ENCODE results near the gene KCNIP1.

KCNIP1 gene

DNA sequence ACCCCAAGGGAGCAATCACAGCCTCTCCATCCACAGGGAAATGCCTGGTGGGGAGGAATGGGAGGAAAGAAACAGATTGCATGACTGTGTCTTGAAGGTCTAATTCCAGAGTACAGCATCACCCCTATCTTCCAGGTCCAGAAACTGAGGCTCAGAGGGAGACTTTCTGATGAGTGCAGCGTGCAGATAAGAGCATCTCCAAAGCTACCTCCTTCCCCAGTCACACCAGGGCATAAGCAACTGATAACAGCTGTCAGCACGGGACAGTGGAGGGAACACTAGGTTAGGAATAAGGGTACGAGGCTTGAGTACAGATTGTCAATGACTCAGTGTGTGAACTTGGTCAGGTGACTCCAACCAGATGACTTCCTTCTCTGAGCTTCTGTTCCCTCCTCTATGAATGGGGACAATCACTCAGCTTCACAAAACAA lies 126.9 kb downstream of the KCNIP1 start:
- no peak overlapping the region for H3K27ac ChIP-seq (ENCODE audit: low read depth in 2 of 2, low read length in 2 of 2)
- H3K4me1 ChIP-seq (ENCODE audit: control insufficient read depth in 2 of 2, insufficient read depth in 2 of 2, low read length in 2 of 2), result peaks cover 0 to 10% of the 10 kb centered on the region in 2 donors
- no peaks in the 10 kb centered on the region for H3K27me3 ChIP-seq (ENCODE audit: control insufficient read depth in 2 of 2, insufficient read depth in 2 of 2, low read length in 2 of 2)
- no peak overlapping the region for H3K4me3 ChIP-seq (ENCODE audit: low read length in 2 of 2)
- no peak overlapping the region for H3K9ac ChIP-seq (ENCODE audit: low read depth in 1 of 2, low read length in 2 of 2)
- H3K36me3 ChIP-seq (ENCODE audit: control insufficient read depth in 2 of 2, insufficient read depth in 2 of 2, low read length in 2 of 2), result no peaks in the 10 kb centered on the region
- no peaks in the 10 kb centered on the region for H3K9me3 ChIP-seq (ENCODE audit: control insufficient read depth in 2 of 2, low read length in 2 of 2)

DNA sequence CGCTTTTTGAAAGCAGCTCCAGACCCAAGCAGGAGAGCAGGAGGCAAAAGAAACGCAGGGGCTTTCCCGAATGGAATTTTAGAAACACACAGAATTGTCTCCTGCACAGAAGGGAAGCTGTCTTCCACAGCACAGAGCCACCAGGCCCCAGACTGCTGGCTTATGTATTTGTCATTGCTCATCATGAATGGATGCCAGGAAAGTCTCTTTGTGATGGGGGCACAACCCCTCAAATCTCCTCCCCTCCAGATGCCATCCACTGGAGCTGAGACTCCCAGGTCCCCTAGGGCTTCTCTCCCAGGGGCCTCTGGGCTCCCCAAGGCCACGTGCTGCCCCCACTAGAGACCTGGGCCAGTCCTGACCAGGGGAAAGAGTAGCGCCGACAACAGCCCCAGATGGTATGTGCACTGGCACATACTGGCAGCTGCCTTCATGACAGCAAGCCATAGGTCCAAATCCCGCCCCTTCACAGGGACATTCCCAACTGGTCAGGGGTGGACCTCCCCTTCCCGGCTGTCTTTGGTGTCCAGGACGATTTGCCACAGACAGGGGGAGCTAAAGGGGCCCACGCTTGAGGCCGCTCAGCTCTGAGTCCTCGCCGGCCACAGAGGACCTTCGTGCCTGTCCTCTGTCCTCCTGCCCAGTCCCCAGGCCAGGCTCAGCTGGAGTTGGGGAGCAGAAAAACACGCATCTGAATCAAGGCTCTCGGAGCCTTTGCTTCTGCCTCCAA lies 127.8 kb downstream of the KCNIP1 start:
- Histone ChIP-seq H3K27me3 (ENCODE audit: control insufficient read depth in 2 of 2, insufficient read depth in 2 of 2, low read length in 2 of 2) (no peaks in the 10 kb centered on the region), H3K9me3 (ENCODE audit: control insufficient read depth in 2 of 2, low read length in 2 of 2) (no peaks in the 10 kb centered on the region), H3K36me3 (ENCODE audit: control insufficient read depth in 2 of 2, insufficient read depth in 2 of 2, low read length in 2 of 2) (no peaks in the 10 kb centered on the region), H3K4me1 (ENCODE audit: control insufficient read depth in 2 of 2, insufficient read depth in 2 of 2, low read length in 2 of 2) (peaks cover 0 to 10% of the 10 kb centered on the region in 2 donors), H3K27ac (ENCODE audit: low read depth in 2 of 2, low read length in 2 of 2) (no peak overlapping the region), H3K4me3 (ENCODE audit: low read length in 2 of 2) (no peak overlapping the region), H3K9ac (ENCODE audit: low read depth in 1 of 2, low read length in 2 of 2) (no peak overlapping the region)

DNA sequence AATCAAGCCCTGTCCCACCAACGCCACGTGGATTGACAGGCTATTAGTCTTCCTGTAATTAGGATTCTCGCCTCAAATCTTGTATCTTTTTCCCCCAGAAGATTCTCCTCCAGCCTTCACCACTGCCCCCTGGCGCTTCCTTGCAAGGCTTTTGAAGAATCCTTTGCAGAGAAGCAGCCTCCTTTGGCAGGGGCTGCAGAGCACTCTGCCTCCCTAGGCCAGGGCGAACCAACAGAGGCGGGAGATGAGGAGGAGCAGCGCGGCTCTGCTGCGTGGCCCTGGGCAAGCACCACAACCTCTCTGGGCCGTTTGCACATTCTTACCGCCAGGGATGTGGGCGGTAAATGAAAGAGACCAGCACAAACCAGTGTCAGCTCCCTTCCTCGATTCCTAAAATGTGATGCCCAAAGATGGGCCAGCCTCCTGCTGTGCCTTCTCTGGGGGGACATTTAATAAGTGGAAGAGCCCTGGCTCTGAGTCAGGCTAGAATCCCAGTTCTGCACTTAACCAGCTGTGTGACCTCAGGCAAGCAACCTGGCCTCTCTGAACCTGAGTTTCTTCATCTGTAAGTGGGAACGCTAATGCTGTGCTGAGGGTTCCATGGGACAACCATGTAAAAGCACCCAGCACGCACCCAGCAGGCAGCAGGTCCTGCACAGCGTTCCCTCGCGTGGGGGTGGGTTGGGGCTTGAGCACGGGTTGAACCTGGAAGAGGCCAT lies 128.6 kb downstream of the KCNIP1 start:
- H3K36me3 ChIP-seq (ENCODE audit: control insufficient read depth in 2 of 2, insufficient read depth in 2 of 2, low read length in 2 of 2), result no peaks in the 10 kb centered on the region
- H3K4me1 ChIP-seq (ENCODE audit: control insufficient read depth in 2 of 2, insufficient read depth in 2 of 2, low read length in 2 of 2), result peaks cover 0 to 10% of the 10 kb centered on the region in 2 donors
- H3K9me3 ChIP-seq (ENCODE audit: control insufficient read depth in 2 of 2, low read length in 2 of 2), result no peaks in the 10 kb centered on the region
- no peak overlapping the region for H3K4me3 ChIP-seq (ENCODE audit: low read length in 2 of 2)
- H3K27me3 ChIP-seq (ENCODE audit: control insufficient read depth in 2 of 2, insufficient read depth in 2 of 2, low read length in 2 of 2), result no peaks in the 10 kb centered on the region
- peak overlapping the region in 1 of 2 donors; percentile 70 for H3K27ac ChIP-seq (ENCODE audit: low read depth in 2 of 2, low read length in 2 of 2)
- H3K9ac ChIP-seq (ENCODE audit: low read depth in 1 of 2, low read length in 2 of 2), result peak overlapping the region in 1 of 2 donors; percentile 45

DNA sequence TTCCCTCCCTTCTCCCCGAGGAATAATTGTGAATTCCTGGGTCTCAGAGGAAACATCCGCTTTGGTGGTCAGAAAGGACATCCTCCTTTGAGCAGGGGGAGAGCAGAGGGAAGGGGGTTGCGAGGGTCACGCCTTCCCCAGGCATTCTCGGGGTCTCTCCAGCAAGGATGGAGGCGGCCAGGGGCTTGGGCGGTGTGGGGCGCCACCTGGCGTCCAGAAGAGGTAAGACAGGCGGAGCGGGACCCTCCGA lies 129.1 kb downstream of the KCNIP1 start:
- no peaks in the 10 kb centered on the region for H3K27me3 ChIP-seq (ENCODE audit: control insufficient read depth in 2 of 2, insufficient read depth in 2 of 2, low read length in 2 of 2)
- peak overlapping the region; percentile 64 to 70 for H3K27ac ChIP-seq (ENCODE audit: low read depth in 2 of 2, low read length in 2 of 2)
- peaks cover 0 to 10% of the 10 kb centered on the region in 2 donors for H3K4me1 ChIP-seq (ENCODE audit: control insufficient read depth in 2 of 2, insufficient read depth in 2 of 2, low read length in 2 of 2)
- H3K9me3 ChIP-seq (ENCODE audit: control insufficient read depth in 2 of 2, low read length in 2 of 2), result no peaks in the 10 kb centered on the region
- peak overlapping the region in 1 of 2 donors; percentile 45 for H3K9ac ChIP-seq (ENCODE audit: low read depth in 1 of 2, low read length in 2 of 2)
- H3K4me3 ChIP-seq (ENCODE audit: low read length in 2 of 2), result peak overlapping the region in 1 of 2 donors; percentile 51
- no peaks in the 10 kb centered on the region for H3K36me3 ChIP-seq (ENCODE audit: control insufficient read depth in 2 of 2, insufficient read depth in 2 of 2, low read length in 2 of 2)

DNA sequence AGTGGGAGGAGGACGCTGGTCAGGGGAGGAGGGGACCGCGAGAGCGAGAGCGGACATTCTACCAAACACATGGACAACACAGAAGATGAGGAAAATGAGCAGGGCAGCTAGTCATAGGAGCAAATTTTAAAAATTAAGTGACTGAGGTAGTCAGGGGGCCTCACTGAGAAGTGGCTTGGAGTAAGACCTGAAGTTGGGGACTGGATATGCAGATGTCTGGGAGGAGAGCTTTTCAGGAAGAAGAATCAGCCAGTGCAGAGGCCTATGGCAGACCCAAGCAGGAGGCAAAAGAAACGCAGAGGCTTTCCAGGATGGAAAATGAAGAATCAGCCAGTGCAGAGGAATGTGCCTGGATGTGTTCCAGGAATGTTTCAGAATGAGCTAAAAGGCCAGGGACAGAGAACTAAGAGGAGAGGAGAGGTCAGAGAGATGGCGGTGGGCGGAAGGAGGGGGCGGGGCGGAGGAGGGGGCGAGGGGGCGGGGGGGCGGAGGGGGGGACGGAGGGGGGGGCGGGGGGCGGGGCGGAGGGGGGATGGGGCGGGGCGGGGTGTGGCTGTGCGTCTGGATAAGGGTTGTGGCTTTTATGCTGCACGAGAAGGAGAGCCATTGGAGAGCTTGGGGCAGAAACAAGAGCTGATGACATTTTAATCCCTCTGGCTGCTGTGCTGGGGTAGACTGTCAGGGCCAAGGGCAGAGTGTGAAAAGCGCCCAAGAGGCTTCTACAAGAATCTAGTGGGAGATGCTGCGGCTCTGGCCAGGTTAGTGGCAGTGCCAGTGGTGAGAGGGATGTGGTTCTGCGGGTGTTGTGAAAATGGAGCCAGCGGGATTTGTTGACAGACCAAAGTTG lies 129.6 kb downstream of the KCNIP1 start:
- Histone ChIP-seq H3K9me3 (ENCODE audit: control insufficient read depth in 2 of 2, low read length in 2 of 2) (no peaks in the 10 kb centered on the region), H3K27ac (ENCODE audit: low read depth in 2 of 2, low read length in 2 of 2) (peak overlapping the region; percentile 64 to 70), H3K27me3 (ENCODE audit: control insufficient read depth in 2 of 2, insufficient read depth in 2 of 2, low read length in 2 of 2) (no peaks in the 10 kb centered on the region), H3K36me3 (ENCODE audit: control insufficient read depth in 2 of 2, insufficient read depth in 2 of 2, low read length in 2 of 2) (no peaks in the 10 kb centered on the region), H3K4me3 (ENCODE audit: low read length in 2 of 2) (peak overlapping the region in 1 of 2 donors; percentile 51), H3K9ac (ENCODE audit: low read depth in 1 of 2, low read length in 2 of 2) (peak overlapping the region in 1 of 2 donors; percentile 45), H3K4me1 (ENCODE audit: control insufficient read depth in 2 of 2, insufficient read depth in 2 of 2, low read length in 2 of 2) (peaks cover 0 to 10% of the 10 kb centered on the region in 2 donors)

DNA sequence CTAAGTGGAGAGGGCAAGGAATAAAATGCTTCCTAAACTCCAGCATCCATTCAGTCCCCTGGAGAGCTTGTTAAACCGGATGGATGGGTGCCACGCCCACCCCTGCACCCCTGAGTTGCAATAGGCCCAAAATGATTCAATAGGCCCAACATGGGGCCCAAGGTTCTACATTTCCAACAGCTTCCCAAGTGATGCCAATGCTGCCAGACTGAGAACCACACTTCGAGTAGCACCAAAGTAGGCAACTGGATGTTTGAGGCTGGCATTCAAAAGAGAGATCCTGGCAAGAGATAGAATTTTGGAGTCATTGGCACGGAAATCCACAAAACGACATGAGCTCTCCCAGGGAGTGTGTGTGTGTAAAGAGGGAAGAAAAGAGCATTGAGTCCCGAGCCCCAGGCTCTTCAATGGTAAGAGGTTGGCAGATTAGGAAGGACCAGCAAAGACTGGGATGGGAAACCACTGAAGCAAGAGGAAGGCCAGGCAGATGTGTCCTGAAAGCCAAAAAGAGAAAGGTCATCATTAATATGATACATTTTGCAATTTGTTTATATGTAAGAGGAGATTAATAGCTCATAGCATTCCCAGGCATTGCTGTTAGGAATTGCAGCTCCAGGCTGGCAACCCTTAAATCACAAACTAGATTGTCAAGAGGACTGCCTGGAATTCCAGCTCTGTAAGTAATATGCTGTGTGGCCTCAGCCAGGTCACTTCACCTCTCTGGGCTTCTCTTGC lies 130.6 kb downstream of the KCNIP1 start:
- H3K27ac ChIP-seq (ENCODE audit: low read depth in 2 of 2, low read length in 2 of 2), result no peak overlapping the region
- no peak overlapping the region for H3K9ac ChIP-seq (ENCODE audit: low read depth in 1 of 2, low read length in 2 of 2)
- H3K4me1 ChIP-seq (ENCODE audit: control insufficient read depth in 2 of 2, insufficient read depth in 2 of 2, low read length in 2 of 2), result peaks cover 0 to 10% of the 10 kb centered on the region in 2 donors

DNA sequence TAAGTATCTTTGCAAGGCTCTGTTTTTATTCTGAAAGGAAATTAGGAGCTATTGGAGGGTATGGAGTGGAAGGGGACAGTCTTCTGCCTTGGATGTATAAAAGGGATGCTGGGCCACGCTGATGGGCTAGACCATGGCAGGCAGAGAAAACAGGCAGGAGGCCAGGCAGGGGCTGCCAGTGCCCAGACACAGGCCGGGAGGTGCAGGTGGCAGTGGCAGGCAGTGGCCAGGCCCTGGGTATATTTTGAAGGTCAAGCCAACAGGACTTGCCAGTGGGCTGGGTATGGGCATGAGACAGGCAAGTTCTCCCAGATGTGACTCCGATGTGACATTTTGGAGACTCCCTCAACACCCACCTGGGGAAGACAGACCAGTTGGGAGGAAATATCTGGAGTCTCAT lies 131.9 kb downstream of the KCNIP1 start:
- no peak overlapping the region for H3K4me3 ChIP-seq (ENCODE audit: low read length in 2 of 2)
- no peaks in the 10 kb centered on the region for H3K27me3 ChIP-seq (ENCODE audit: control insufficient read depth in 2 of 2, insufficient read depth in 2 of 2, low read length in 2 of 2)
- no peaks in the 10 kb centered on the region for H3K9me3 ChIP-seq (ENCODE audit: control insufficient read depth in 2 of 2, low read length in 2 of 2)
- H3K27ac ChIP-seq (ENCODE audit: low read depth in 2 of 2, low read length in 2 of 2), result no peak overlapping the region
- no peaks in the 10 kb centered on the region for H3K36me3 ChIP-seq (ENCODE audit: control insufficient read depth in 2 of 2, insufficient read depth in 2 of 2, low read length in 2 of 2)
- peaks cover 0 to 10% of the 10 kb centered on the region in 2 donors for H3K4me1 ChIP-seq (ENCODE audit: control insufficient read depth in 2 of 2, insufficient read depth in 2 of 2, low read length in 2 of 2)
- no peak overlapping the region for H3K9ac ChIP-seq (ENCODE audit: low read depth in 1 of 2, low read length in 2 of 2)

More for the DNA sequence above, 130.6 kb downstream of the KCNIP1 start:
- Histone ChIP-seq H3K27me3 (ENCODE audit: control insufficient read depth in 2 of 2, insufficient read depth in 2 of 2, low read length in 2 of 2) (no peaks in the 10 kb centered on the region), H3K4me3 (ENCODE audit: low read length in 2 of 2) (no peak overlapping the region), H3K36me3 (ENCODE audit: control insufficient read depth in 2 of 2, insufficient read depth in 2 of 2, low read length in 2 of 2) (no peaks in the 10 kb centered on the region), H3K9me3 (ENCODE audit: control insufficient read depth in 2 of 2, low read length in 2 of 2) (no peaks in the 10 kb centered on the region)

DNA sequence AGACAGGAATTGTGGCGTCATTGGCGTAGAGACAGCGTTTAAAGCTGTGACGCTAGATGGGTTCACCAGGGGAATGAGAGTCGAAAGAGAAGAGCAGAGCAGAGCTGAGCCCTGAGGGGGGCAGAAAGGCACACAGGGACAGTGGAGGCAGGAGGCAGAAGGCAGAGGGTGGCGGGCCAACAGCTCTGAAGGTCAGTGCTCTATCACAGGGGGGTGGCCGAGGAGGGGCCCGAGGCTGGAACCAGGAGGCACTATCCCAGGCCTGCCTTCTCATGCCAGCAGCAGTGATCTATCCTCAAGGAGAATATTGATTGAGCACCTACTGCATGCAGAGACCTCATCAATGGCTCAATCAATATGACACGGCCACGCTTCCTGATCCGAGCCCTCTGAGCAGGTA lies 132.4 kb downstream of the KCNIP1 start:
- Histone ChIP-seq H3K9me3 (ENCODE audit: control insufficient read depth in 2 of 2, low read length in 2 of 2) (no peaks in the 10 kb centered on the region), H3K27me3 (ENCODE audit: control insufficient read depth in 2 of 2, insufficient read depth in 2 of 2, low read length in 2 of 2) (no peaks in the 10 kb centered on the region), H3K36me3 (ENCODE audit: control insufficient read depth in 2 of 2, insufficient read depth in 2 of 2, low read length in 2 of 2) (no peaks in the 10 kb centered on the region), H3K4me1 (ENCODE audit: control insufficient read depth in 2 of 2, insufficient read depth in 2 of 2, low read length in 2 of 2) (peaks cover 0 to 10% of the 10 kb centered on the region in 2 donors), H3K27ac (ENCODE audit: low read depth in 2 of 2, low read length in 2 of 2) (no peak overlapping the region), H3K9ac (ENCODE audit: low read depth in 1 of 2, low read length in 2 of 2) (no peak overlapping the region), H3K4me3 (ENCODE audit: low read length in 2 of 2) (no peak overlapping the region)

DNA sequence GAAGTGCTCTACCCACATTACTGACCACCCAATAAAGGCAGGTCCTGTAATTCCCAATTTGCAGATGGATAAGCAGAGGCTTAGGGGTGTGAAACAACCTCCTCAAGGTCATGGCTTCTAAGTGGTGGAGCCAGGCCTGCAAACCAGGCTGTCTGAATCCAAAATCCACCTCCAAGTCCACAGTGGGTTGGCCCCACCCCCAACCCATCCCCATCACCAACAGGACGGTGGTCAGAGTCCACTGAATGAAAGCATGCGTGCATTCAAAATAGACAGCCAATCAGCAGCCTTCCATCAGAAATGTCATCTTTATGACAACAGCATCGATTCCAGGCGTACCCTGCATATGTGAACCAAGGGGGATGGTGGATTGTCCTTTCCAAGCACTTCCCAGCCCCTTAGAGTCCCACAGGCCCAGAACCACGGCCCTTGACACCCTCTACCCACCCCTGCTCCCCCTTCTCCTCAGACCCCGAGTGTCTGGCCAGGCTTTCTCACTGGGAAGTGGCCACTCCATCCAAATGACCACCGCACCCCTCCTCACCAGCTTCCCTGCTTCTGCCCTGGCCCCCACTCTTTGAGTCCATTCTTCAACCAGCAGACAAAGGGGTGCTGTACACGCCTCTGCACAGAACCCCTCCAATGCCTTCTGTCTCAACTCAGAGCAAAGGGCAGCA lies 133.1 kb downstream of the KCNIP1 start:
- Histone ChIP-seq H3K36me3 (ENCODE audit: control insufficient read depth in 2 of 2, insufficient read depth in 2 of 2, low read length in 2 of 2) (no peaks in the 10 kb centered on the region), H3K4me1 (ENCODE audit: control insufficient read depth in 2 of 2, insufficient read depth in 2 of 2, low read length in 2 of 2) (peaks cover 0 to 10% of the 10 kb centered on the region in 2 donors), H3K9me3 (ENCODE audit: control insufficient read depth in 2 of 2, low read length in 2 of 2) (no peaks in the 10 kb centered on the region), H3K27me3 (ENCODE audit: control insufficient read depth in 2 of 2, insufficient read depth in 2 of 2, low read length in 2 of 2) (no peaks in the 10 kb centered on the region), H3K4me3 (ENCODE audit: low read length in 2 of 2) (no peak overlapping the region), H3K9ac (ENCODE audit: low read depth in 1 of 2, low read length in 2 of 2) (no peak overlapping the region), H3K27ac (ENCODE audit: low read depth in 2 of 2, low read length in 2 of 2) (no peak overlapping the region)

All from mucosa of rectum (tissue), 2 donors.